Lung (tissue), 12 donors: ENCODE measurements around the gene ERCC1. TPM values are rescaled to one million over a fixed set of nuclear protein-coding genes. Genes with fewer than 3 reads are reported as not detected.

ENCODE experiments used
- ATAC-seq: fragments of 200-7000 bp; cut with Tn5 transposase; one replicate; pipeline ENCODE4 v1.9.1; 2020; ENCODE audit warnings: moderate number of reproducible peaks; ENCODE audit not compliant: insufficient read depth, low FRiP score
- DNase-seq, 3 donors: peaks; one replicate each; pipeline ENCODE4 v3.0.0-alpha.2; 2013 to 2017
- H3K27ac ChIP-seq, 2 donors: one replicate each; pipeline ENCODE4 v1.5.1; 2013; ENCODE audit warnings: mild to moderate bottlenecking in 2 of 2, moderate library complexity in 2 of 2, control low read depth in 1 of 2, inconsistent platforms in 1 of 2, low read depth in 1 of 2, low read length in 1 of 2
- H3K27me3 ChIP-seq, 3 donors: one replicate each; pipeline ENCODE4 v1.5.1; 2013; ENCODE audit warnings: low read length in 2 of 3; ENCODE audit not compliant: control insufficient read depth in 3 of 3, insufficient read depth in 3 of 3
- H3K36me3 ChIP-seq, 4 donors: one replicate each; pipeline ENCODE4 v1.5.1; 2013; ENCODE audit warnings: low read length in 4 of 4, mild to moderate bottlenecking in 1 of 4, moderate library complexity in 1 of 4; ENCODE audit not compliant: control insufficient read depth in 4 of 4, insufficient read depth in 4 of 4
- H3K4me1 ChIP-seq, 5 donors: one replicate each; pipeline ENCODE4 v1.5.1; 2013; ENCODE audit warnings: low read length in 5 of 5, mild to moderate bottlenecking in 2 of 5, moderate library complexity in 1 of 5; ENCODE audit not compliant: control insufficient read depth in 5 of 5, insufficient read depth in 5 of 5
- H3K4me3 ChIP-seq: one replicate; pipeline ENCODE4 v1.5.1; 2013; ENCODE audit warnings: mild to moderate bottlenecking, control low read depth, moderate library complexity
- H3K9ac ChIP-seq, 2 donors: one replicate each; pipeline ENCODE4 v1.5.1; 2013; ENCODE audit warnings: low read length in 2 of 2, control low read depth in 1 of 2; ENCODE audit not compliant: insufficient read depth in 1 of 2
- H3K9me3 ChIP-seq, 4 donors: one replicate each; pipeline ENCODE4 v1.5.1; 2013; ENCODE audit warnings: low read length in 3 of 4, mild to moderate bottlenecking in 1 of 4, moderate library complexity in 1 of 4; ENCODE audit not compliant: control insufficient read depth in 4 of 4, insufficient read depth in 3 of 4
- WGBS, 2 donors: extraction: QIAGEN DNeasy Blood & Tissue Kit; methylation state at CpG; one replicate each; pipeline ENCODE4 v1.1.7; 2013; 5-methylcytosine and 5-hydroxymethylcytosine counted together
- polyA plus RNA-seq, 2 donors: library from polyadenylated mRNA; stranded (reverse); fragments of 200-250 nt; gene quantifications; one replicate each; pipeline ENCODE4 v1.2.1, GENCODE V29; 2013
- total RNA-seq, 2 donors: library from RNA; depleted of rRNA in 1 of 2; stranded (reverse); fragments of >200 nt in 1 of 2; gene quantifications; one replicate each; pipeline ENCODE4 v1.2.1, GENCODE V29; 2014 to 2021
- TF ChIP-seq, protein P1 (sequence below): IDR thresholded peaks from 2 replicates; pipeline ENCODE4 v1.5.1; 2012; ENCODE audit warnings: mild to moderate bottlenecking; ENCODE audit errors: control extremely low read depth, extremely low read depth
- donor health status: control.
- donor health status: control.
- donor health status: Bipolar disorder and iron deficiency.
- donor health status: healthy.
- donor health status: DM: yes; HTN: yes; CAD: no.

The ERCC1 gene
- total and polyA plus RNA-seq, 4 donors: 53.2 to 82.3 (median 63.2) TPM

DNA sequence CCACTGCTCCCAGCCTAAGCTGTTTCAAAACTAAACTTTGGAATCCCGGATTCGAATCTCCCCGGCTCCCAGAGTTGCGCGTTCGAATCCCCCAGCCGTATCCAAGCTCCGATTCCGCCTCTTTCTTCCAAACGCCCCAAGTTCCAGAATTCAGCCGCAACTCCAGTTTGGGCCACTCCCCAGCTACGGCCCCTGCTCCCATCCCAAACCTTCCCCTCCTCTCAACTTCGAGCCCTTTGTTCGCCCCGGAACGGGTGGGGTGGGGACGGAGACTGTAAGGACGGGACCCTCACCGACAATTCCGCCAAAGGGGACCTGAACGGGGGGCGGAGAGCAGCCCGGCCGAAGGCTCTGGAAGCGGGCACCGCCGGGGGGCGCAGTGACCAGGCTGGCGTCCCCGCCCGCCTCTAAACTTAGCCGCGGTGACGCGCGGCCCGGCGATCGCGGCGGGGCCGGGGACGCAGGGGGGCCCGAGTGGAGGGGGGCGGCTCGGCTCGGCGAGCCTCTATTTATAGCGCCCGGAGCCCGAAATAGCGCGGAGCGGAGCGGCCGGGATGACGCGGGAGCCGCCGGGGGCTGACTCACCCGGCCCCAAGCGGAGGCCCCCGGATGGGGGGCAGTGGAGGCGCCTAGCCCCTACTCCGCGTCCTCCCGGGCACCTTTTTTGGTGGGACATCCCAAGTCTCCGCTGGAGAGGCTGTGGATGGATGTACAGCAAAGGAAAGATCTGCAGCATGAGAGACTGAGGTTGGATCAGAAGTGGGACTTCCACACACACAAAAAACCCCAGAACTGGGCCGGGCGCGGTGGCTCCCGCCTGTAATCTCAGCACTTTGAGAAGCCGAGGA, 4.9 kb upstream of the ERCC1 start:
- TF ChIP-seq, protein P1, sequence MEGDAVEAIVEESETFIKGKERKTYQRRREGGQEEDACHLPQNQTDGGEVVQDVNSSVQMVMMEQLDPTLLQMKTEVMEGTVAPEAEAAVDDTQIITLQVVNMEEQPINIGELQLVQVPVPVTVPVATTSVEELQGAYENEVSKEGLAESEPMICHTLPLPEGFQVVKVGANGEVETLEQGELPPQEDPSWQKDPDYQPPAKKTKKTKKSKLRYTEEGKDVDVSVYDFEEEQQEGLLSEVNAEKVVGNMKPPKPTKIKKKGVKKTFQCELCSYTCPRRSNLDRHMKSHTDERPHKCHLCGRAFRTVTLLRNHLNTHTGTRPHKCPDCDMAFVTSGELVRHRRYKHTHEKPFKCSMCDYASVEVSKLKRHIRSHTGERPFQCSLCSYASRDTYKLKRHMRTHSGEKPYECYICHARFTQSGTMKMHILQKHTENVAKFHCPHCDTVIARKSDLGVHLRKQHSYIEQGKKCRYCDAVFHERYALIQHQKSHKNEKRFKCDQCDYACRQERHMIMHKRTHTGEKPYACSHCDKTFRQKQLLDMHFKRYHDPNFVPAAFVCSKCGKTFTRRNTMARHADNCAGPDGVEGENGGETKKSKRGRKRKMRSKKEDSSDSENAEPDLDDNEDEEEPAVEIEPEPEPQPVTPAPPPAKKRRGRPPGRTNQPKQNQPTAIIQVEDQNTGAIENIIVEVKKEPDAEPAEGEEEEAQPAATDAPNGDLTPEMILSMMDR: no peak
- WGBS, 2 donors: 2 to 3% methylated on average over 48 to 73 of the region's 73 CpGs
- Histone ChIP-seq H3K9ac (peak overlapping the region in 1 of 2 donors; percentile 46), H3K4me1 (peaks cover 0 to 11% (median 2%) of the 10 kb centered on the region in 5 donors), H3K9me3 (no peaks in the 10 kb centered on the region), H3K27me3 (no peaks in the 10 kb centered on the region), H3K4me3 (peak overlapping the region; percentile 2), H3K36me3 (no peaks in the 10 kb centered on the region), H3K27ac (peak overlapping the region; percentile 49 to 96)
- DNase-seq (peak in 2 of 3 donors; percentile 54 to 56), ATAC-seq (no peak)

DNA sequence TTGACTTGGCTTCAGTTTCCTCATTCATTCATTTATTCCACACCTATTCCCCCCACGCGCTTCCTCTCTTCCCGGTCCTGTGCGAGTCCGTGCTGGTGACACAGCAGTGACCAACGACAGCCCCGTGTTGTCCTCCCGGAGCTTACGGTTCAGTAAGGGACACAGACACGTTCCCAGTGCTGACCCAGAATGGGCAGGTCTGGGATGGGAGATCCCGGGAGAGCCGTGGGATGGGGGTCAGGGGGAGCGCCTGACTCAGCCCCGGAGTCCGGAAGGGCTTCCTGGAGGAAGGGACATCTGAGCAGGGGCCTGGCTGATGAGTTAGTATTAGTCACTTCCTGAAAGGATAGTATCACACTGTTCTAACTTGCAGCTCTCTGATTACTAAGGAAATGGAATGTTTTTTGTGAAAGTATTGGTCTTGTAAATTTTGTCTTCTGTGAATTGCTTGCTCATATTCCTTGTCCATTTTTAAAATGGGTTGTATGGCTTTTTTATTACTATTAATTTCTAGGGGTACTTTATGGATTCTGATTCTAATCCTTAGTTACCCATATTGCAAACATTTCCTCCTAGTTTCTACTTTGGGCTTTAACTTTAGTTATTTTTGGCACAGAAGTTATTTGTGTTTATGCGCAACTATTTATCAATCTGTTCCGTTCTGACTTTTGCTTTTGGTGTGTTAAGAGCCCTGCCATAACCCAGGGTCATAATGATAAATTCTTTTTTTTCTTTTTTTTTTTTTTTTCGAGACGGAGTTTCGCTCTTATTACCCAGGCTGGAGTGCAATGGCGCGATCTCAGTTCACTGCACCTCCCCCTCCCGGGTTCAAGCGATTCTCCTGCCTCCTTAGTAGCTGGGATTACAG, 708 bp upstream of the ERCC1 start:
- TF ChIP-seq, protein P1: no peak
- peak overlapping the region; percentile 77 for H3K4me3 ChIP-seq
- H3K36me3 ChIP-seq: peaks cover 0 to 14% (median 8%) of the 10 kb centered on the region in 4 donors
- ATAC-seq: peak; percentile 60
- peaks cover 0 to 17% (median 5%) of the 10 kb centered on the region in 5 donors for H3K4me1 ChIP-seq
- H3K9ac ChIP-seq: peak overlapping the region; percentile 16 to 63
- H3K27me3 ChIP-seq: no peaks in the 10 kb centered on the region
- WGBS, 2 donors: 13 to 15% methylated on average over 23 to 24 of the region's 24 CpGs
- peak; percentile 37 to 62 (median 52) for DNase-seq
- peak overlapping the region; percentile 97 for H3K27ac ChIP-seq
- no peaks in the 10 kb centered on the region for H3K9me3 ChIP-seq

DNA sequence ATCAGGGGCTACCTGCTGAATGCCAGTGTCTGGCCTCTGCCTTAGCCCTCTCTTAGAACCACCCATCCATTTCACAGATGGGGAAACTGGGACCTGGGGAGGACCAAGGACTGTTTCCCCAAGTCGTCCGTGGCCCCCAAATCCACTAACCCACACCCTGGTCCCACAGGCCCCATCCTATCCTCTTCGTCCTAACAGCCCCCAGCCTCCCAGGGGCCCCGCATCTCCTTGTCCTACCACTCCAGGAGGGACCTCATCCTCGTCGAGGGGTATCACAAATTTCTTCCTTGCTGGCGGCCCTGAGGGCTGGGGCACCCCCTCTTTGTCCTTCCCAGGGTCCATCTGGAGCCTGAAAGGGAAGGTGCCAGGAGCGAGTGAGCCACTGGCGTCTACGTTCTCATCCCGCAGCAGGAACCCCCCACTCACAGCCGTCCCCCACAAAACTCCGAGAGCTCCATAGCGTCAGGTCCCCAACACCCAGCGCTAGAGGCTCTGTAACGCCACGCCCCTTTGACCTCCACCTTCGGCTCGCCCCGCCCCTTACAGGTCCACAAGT, 606 bp downstream of the ERCC1 start:
- DNase-seq (no peak), ATAC-seq (no peak)
- peak overlapping the region; percentile 77 for H3K4me3 ChIP-seq
- WGBS, 2 donors: 15 to 20% methylated on average over 19 to 20 of the region's 20 CpGs
- H3K27ac ChIP-seq: peak overlapping the region; percentile 97
- peak overlapping the region; percentile 4 to 34 for H3K9ac ChIP-seq
- TF ChIP-seq, protein P1: no peak
- no peaks in the 10 kb centered on the region for H3K9me3 ChIP-seq
- H3K36me3 ChIP-seq: peaks cover 2 to 21% (median 8%) of the 10 kb centered on the region in 4 donors
- H3K27me3 ChIP-seq: no peaks in the 10 kb centered on the region
- peaks cover 0 to 14% (median 3%) of the 10 kb centered on the region in 5 donors for H3K4me1 ChIP-seq
